Dermis microvascular lymphatic vessel endothelial cell (primary cell): ENCODE measurements around the gene SPATA31D4. TPM values are rescaled to one million over a fixed set of nuclear protein-coding genes. Genes with fewer than 3 reads are reported as not detected.
"Not testable (repeated sequence)": the region's sequence is repeated elsewhere in the genome, so short reads cannot be mapped to it uniquely, and the experiment has no call there.

Experiments used
- DNase-seq, 2 donors: peaks; one replicate each; pipeline versions ENCODE4 v3.0.0 to v3.0.0-alpha.2; 2010; ENCODE audit warnings: low read depth in 2 of 2
- total RNA-seq: library from RNA; depleted of rRNA; stranded (reverse); fragments of >200 nt; gene quantifications from 2 replicates; pipeline ENCODE4 v1.2.1, GENCODE V29; 2014

The SPATA31D4 gene
- total RNA-seq: not detected in 2 replicates

DNA sequence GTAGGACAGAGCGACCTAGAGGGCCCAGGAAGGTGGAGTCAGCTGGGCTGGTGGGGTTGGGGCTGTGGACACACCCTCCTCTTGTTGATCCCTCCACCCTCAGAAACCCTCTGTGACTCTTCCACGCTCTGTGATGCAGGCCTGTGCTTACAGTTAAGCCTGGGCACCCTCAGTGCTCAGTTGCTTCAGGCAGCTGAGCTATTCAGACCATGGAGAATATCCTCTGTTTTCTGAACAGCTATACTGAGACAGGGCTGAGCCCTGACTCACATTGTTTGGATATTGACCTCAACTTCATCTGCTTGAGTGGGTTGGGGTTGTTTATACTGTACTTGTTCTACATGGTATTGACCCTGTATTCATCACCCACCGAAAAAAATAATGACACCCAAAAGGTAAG lies at the start of gene SPATA31D4:
SPATA31D4 (plus strand) TSS at position 124 of the 400 bp plus-strand sequence; CDS start at position 210, 86 bp downstream.
- DNase-seq: not testable (repeated sequence)

DNA sequence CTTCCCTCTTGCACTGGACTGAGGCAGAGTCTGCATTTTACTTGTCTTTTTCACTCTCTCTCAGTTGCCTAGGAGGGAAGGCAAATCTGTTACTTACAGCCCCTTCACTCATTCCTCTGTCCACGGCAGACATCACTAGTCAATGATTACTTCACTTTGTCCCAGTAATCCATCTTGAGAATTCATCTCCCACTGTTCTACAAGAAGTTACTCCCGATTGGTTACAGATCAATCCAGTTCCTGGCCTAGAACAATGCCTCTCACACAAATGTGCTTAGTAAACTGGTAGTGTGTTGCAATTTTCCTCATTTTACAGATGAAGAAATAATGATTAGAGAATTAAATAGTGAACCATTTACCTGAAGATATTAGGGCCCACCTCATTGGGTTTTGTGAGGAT lies 49.7 kb upstream of the SPATA31D4 start:
- DNase-seq: no peak

DNA sequence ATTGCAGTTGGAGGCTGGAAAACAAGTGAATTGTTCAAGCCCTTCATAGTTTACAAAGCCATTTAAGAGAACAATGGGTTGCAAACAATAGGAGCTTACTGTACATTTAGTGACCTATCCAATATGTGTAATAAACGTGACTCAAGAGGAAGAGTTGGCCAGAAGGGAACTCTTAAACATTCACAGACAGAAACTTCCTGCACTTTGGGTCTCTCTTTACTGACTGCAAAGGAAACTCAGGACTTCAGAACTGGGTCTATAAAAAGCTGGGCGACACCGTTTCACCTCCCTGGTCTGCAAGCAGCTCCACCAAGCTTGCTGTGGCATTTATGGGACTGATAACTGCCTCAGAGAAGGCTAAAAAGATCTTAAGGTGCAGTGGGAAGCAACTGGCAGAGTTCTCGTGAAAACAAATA lies 48.7 kb upstream of the SPATA31D4 start:
- peak in 1 of 2 donors; percentile 93 for DNase-seq

DNA sequence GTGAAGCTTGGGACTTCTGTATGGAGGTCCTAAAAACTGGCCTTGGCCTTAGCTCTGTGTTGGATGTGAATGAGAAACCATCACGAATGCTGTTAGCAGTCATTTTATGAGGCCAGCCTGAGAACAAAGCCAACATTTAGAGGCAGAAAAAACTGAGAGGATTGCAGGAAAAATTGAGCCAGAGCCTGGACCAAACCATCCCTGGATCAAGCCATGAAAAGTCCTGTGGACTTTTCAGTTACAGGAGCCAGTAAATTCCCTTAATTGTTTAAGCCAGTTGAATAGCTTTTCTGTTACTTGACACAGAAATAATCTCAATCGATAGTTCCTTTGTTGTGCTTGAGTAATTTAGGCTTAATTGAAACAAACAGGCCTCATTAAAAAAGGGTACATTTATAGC lies 42.6 kb upstream of the SPATA31D4 start:
- DNase-seq: no peak

DNA sequence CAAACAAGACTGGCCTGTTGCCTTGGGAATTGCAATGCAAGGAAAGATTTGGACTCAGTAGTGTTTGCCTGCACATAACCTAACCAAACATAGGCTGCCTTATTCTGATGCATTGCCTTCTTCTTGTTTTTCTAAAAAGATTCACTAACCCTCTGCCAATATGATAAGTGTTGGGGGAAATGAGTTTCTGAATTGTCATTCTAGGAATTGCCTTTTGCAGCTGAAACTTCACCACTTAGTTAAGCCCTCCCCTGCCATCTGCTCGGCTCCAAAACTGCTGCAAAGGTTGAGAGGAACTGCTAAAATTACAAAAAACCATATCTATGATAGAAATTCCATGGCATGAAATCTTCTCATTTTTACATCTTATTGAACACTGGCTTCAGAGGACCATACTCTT lies 41.6 kb upstream of the SPATA31D4 start:
- no peak for DNase-seq

DNA sequence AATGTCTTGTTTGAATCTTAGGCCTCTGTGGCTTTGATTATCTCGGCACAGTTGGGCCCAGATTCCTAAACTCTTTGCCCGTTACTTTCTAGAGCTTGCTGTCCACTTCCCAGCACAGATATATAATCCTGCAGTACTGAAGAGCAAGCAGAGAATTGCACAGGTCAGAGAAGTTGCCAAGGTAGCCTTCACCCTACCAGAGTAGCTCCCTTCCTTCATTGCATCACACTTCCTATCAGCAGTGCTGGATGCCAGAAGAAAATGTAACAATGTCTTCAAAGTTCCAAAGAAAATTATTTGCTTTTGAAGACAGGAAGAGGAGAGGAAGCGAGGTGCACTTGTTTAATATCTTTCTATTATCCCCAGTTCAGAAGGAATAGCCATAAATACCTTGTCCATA lies 38.1 kb upstream of the SPATA31D4 start:
- no peak for DNase-seq

DNA sequence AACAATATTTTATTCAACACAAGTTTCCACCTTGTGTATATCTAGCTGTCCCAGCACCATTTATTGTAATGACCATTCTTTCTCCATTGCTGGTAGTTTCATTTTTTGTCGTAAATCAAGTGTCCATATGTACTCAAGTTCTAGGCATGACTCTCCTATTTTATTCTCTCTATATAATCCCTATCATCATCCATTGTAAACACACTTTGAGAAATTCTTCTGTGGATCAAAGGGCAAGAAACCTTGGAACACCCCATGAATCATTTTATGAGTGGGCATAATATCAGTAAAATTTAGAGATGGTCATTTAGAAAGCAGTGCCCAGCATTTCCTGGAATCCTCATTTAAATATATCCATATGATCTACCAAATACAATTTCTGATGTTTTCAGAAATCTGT lies 35.8 kb upstream of the SPATA31D4 start:
- no peak for DNase-seq

DNA sequence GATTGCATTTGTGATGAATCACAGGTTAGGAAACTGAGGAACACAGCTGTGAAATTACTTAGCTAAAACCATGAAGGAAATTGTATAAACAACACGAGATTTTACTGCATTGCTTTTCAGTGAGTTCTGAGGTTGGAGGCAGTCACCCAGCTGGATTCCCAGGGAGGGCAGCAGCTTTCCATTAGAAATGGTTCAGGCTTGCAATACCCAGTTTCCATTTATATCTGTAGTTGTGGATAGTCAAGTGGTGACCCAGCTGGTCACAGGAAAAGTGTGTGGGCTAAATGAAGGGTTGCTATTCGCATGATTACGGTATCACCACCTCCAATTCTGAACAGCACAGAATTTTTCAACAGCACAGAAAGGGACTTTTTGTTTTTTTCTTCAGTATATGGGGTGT lies 34.3 kb upstream of the SPATA31D4 start:
- no peak for DNase-seq

DNA sequence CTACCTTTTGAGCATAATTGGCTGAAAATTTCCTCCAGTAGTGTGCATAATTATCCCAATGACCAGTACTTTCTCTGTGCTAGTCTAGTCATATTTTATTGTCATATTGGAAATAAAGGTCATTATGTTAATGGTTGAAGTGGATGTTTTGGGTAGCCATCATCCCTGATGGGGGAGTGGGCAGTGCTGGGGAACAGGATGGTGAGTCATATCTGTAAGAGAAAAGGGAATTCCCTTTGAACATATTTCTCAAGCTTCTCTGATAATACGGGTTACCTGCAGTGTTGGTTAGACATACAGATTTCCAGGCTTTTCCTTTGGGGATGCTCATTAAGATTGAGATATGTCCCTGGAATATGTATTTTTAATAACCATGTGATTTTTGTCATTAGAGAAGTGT lies 33.3 kb upstream of the SPATA31D4 start:
- DNase-seq: peak in 1 of 2 donors; percentile 28

DNA sequence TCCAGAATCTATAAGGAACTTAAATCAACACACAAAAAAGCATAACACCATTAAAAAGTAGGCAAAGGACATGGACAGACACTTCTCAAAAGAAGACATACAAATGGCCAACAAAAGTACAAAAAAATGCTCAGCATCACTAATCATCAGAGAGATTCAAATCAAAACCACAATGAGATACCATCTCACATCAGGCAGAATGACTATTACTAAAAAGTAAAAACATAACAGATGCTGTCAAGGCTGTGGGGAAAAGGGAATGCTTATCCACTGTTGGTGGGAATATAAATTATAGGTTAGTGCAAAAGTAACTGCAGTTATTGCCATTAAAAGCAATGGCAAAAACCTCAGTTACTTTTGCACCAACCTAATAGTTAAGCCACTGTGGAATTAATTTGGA lies 32.2 kb upstream of the SPATA31D4 start:
- DNase-seq: no peak

DNA sequence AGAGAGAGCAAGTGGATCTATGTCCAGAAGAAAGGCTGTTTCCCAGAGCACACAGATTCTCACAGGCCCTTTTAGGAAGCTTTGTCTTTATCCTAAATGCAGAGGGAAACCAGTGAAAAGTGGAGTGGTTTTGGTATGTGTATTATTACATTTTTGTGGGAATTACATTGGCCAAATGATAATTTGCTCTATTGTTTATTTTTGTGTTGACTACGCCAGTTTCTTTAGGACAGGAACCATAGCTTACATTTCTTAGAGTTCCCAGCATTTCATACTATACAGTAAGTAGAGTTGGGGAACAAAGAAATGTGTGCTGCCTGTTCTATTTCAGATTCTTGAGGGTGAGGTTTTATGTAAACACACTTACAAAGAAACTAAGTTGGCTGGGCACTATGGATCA lies 29.4 kb upstream of the SPATA31D4 start:
- DNase-seq: no peak

DNA sequence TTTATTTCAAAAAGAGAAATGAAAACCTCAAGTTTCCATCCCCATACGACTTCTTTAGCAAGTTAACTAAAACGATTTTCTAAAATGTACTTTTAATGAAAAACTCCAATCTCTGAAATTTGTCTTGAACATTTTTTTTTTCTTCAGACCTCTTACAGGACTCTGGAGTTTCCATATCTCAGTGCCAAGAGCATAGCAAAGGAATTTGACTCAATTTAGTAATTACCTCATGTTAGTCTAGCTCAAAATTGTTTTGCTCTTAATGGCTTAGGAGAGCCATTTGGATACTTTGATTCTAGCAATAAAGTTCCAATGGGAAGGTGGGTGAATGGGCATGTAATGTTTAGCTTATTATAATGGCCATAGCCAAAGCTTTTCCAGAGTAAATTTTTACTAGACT lies 26.0 kb upstream of the SPATA31D4 start:
- no peak for DNase-seq

DNA sequence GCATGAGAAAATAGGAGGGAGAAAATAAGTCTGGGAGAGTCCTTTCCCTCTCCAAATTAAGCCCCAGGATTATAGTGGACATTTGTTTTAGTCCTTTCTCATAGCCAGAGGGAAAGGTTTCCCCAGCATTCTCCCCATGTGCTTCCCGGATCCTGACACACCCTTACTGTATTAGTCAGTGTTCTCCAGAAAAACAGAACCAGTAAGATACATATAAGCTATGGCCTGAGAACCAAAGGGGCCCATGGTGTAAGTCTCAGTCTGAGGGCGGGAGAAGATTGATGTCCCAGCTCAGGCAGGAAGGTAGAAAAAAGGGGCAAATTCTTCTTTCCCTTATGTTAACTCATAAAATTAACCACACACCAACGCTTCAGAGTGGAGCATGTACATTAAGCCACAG lies 25.6 kb upstream of the SPATA31D4 start:
- no peak for DNase-seq

DNA sequence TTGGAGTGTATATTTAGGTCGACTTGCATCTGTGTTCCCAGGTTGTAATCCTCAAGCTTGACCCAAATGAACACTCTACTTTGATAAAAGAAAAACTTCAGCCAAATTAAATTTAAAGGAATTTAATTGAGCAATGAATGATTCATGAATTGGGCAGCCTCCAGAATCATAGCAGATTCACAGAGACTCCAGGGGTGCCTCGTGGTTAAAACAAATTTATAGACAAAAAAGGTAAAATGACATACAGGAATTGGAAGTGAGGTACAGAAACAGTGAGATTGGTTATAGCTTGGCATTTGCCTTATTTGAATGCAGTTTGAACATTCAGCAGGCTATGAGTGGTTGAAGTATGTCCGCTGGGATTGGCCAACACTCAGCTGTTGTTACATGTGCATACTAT lies 21.6 kb upstream of the SPATA31D4 start:
- DNase-seq: no peak

DNA sequence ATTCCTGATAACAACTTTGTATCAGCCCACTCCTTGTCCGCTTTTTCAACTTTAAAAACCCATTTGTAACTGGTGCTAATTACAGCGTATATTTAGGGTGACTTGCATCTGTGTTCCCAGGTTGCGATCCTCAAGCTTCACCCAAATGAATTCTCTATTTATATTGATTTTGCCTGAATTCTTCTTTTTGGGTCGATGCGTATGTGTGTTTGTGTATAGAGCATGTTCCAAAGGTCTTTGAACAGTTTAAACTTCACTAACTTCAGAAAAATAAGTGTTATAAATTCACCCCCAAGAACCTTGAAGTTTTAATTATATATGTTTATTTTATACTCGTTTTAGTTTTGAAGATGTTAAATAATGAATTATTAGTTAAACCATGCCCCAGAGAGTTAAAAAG lies 16.1 kb upstream of the SPATA31D4 start:
- DNase-seq: no peak

DNA sequence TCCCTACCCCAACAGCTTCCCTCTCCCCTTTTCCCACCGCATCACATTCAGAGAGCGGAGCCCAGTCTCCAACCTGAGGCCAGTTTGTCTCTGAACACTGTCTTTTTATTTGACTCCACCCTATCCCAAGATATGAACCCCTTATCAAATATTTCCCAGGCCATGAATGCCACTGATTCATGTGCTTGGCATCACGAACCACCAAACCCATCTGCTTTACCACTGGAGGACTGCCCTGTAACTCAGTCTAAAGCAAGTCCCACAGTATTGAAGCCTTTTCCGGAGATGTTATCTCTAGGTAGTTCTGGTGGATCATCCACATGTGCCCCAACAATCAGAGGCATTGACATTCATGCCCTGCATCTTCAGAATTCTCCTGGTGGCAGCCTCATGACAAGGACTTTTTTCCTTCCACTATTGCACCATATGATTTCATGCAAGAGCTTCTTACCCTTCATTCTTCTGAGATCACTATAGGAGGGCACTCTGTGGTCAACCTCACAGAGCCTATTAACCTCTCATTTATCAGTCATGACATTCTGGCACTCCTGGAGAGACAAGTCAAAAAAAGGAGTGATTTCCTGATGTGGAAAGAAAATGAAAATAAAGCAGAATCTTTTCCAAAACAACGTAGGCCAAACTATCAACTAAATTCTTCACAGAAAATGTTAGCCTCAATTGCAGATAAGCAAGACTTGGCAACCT lies 12.3 kb upstream of the SPATA31D4 start:
- no peak for DNase-seq

DNA sequence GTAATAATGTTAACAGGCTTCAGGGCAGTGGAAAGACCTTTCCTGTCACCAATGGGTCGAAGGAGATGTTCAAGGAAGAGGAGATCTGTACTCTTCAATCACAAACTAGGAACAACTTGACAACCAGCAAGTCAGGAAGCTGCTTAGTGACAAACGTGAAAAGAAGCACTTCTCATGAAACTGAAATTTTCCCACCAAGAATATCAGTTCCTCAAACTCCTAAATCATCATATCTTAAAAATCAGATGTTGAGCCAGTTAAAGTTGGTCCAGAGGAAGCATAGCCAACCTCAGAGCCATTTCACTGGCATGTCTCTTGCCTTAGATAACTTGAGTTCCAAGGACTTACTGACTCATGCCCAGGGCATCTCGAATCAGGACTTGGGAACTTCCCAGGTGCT lies 9.7 kb upstream of the SPATA31D4 start:
- DNase-seq: not testable (repeated sequence)

DNA sequence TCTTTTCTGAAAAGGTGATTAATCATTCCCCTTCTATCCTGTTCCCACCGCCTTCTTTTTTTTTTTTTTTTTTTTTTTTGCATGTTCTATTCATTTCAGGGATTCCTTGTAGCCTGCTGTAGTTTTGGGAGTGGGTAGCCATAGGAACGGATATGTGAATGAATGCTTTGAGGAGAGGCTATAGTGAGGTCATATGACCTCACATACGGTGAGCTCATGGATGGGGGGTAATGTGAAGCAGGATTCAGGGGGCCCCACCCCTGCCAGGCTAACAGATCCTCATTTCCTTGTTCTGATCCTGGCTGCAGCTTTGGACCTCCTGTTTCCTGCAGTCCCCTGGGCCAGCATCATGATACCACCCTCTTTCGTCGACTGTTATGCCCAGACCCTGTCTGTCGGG lies 1.9 kb downstream of the SPATA31D4 start:
- not testable (repeated sequence) for DNase-seq

DNA sequence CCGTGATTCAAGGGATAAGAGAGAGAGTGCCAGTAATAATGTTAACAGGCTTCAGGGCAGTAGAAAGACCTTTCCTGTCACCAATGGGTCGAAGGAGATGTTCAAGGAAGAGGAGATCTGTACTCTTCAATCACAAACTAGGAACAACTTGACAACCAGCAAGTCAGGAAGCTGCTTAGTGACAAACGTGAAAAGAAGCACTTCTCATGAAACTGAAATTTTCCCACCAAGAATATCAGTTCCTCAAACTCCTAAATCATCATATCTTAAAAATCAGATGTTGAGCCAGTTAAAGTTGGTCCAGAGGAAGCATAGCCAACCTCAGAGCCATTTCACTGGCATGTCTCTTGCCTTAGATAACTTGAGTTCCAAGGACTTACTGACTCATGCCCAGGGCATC lies 5.3 kb downstream of the SPATA31D4 start:
- not testable (repeated sequence) for DNase-seq

DNA sequence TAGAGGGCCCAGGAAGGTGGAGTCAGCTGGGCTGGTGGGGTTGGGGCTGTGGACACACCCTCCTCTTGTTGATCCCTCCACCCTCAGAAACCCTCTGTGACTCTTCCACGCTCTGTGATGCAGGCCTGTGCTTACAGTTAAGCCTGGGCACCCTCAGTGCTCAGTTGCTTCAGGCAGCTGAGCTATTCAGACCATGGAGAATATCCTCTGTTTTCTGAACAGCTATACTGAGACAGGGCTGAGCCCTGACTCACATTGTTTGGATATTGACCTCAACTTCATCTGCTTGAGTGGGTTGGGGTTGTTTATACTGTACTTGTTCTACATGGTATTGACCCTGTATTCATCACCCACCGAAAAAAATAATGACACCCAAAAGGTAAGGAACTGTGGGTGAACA lies 15.2 kb downstream of the SPATA31D4 start, which contains the start of gene SPATA31D3:
SPATA31D3 (plus strand) TSS at position 108 of the 400 bp plus-strand sequence; CDS start at position 194, 86 bp downstream.
- DNase-seq: not testable (repeated sequence)

DNA sequence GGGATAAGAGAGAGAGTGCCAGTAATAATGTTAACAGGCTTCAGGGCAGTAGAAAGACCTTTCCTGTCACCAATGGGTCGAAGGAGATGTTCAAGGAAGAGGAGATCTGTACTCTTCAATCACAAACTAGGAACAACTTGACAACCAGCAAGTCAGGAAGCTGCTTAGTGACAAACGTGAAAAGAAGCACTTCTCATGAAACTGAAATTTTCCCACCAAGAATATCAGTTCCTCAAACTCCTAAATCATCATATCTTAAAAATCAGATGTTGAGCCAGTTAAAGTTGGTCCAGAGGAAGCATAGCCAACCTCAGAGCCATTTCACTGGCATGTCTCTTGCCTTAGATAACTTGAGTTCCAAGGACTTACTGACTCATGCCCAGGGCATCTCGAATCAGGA lies 20.4 kb downstream of the SPATA31D4 start:
- DNase-seq: not testable (repeated sequence)

DNA sequence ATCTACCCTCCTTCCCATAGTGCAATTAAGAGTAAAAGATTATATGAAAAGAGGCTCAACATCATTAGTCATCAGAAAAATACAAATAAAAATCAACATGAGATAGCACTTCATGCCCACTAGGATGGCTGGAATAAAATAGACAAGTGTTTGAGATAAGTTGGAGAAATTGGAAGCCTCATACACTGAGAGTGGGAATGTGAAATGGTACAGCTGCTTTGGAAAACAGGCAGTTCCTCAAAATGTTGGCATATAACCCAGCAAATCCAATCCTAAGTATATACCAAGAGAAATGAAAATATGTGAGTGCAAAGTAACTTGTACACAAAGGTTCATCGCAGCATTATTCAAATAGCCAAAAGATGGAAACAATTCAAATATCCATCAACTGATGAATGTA lies 24.9 kb downstream of the SPATA31D4 start:
- DNase-seq: no peak

DNA sequence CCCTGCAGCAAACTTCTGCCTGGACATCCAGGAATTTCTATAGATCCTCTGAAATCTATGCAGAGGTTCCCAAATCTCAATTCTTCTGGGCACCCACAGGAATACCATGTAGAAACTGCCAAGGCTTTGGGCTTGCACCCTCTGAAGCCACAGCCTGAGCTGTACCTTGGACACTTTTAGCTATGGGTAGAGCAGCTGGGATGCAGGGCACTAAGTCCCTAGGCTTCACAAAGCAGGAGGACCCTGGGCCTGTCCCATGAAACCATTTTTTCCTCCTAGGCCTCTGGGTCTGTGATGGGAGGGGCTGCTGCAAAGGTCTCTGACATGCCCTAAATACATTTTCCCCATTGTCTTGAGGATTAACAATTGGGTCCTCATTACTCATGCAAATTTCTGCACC lies 27.4 kb downstream of the SPATA31D4 start:
- DNase-seq: no peak
